ENCODE data around the gene SLC10A6. TPM values are rescaled to one million over a fixed set of nuclear protein-coding genes. Genes with fewer than 3 reads are reported as not detected.

Gene SLC10A6
- total RNA-seq, 1 experiment from 2014 or later, result not detected

DNA sequence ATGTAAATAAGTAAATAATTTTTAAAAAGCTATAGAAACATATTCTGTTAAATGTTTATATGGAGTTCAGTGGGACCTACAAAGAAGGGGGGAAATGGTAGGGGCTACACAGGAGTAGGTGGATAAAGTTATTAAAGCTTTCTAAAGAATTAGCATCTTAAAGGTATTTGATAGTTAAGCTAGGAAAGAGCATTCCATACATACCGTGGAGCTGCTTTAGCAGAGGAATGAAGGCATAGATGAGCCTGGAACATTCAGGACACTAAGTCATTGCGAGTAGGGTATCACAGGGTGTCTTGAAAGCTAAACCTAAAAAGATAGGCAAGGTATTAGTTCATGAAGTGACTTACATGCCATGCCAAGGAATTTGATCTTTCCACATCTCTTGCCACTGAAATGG lies 60.4 kb downstream of the SLC10A6 start:
- no peak for DNase-seq (ENCODE audit: low read depth)

DNA sequence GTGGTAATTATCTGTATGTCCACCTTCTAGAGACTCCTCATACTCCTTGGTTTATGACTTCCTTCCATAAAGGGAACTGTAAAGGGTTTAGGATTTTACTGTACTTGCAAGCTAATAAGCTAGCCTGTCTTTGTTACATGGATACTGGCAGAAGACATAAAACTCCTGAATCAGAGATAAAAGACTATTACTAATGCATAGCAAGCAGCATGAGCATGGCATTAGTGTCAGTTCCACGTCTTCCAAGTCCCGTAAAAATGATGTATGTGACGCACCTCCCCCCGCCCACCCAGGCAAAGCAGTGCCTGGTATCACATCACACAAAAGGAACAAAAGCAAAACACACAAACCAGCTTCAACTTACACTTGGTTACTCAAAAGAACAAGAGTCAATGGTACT lies 71.0 kb downstream of the SLC10A6 start:
- DNase-seq (ENCODE audit: low read depth), result no peak

DNA sequence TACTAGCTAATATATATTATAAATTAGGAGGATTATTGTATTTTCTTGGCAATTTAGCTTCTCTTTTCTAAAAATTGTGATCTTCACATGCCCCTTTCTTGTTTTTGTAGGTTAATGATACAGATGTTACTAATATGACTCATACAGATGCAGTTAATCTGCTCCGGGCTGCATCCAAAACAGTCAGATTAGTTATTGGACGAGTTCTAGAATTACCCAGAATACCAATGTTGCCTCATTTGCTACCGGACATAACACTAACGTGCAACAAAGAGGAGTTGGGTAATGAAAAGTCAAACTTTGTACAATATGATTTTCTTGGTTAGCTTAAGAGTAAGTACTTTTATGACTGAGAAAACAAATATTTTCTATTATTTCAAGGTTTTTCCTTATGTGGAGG lies 74.1 kb downstream of the SLC10A6 start:
- DNase-seq (ENCODE audit: low read depth), result no peak

Other genes with a start within 250 kb of the SLC10A6 start
- gene C4orf36, start 43.0 kb upstream of the SLC10A6 start, total RNA-seq (2014; rRNA removed; shearing (Covaris generic)), result 0.13 and 2.6 TPM in 2 replicates
- gene AFF1, start 85.6 kb upstream of the SLC10A6 start, total RNA-seq (2014; rRNA removed; shearing (Covaris generic)), result 8.4 and 13.5 TPM in 2 replicates